ENCODE results near the gene MTERF1.
"Not testable (repeated sequence)": the region's sequence is repeated elsewhere in the genome, so short reads cannot be mapped to it uniquely, and the experiment has no call there.

Gene MTERF1

GRCh38 chr7:91892099-91892705, 11.7 kb upstream of the MTERF1 start:
- Histone ChIP-seq H3K4me1 (ENCODE audit: control insufficient read depth in 1 of 2, insufficient read depth in 2 of 2, low read length in 2 of 2) (no peaks in the 10 kb centered on the region), H2AK5ac (ENCODE audit: low read length) (no peak overlapping the region), H3K27ac (ENCODE audit: low read depth, low read length) (no peak overlapping the region), H2BK120ac (ENCODE audit: insufficient read depth, low read length, poor library complexity) (no peak overlapping the region), H3K27me3 (ENCODE audit: insufficient read depth, low read length) (no peaks in the 10 kb centered on the region), H3K9me3 (ENCODE audit: insufficient read depth, low read depth, low read length) (peaks cover 11% of the 10 kb centered on the region), H3K9ac (ENCODE audit: low read length) (no peak overlapping the region), H3K4me3 (ENCODE audit: low read depth, low read length) (no peak overlapping the region), H3K23ac (ENCODE audit: low read length) (no peak overlapping the region), H3K36me3 (ENCODE audit: control insufficient read depth in 1 of 2, insufficient read depth in 2 of 2, low read length in 2 of 2) (no peaks in the 10 kb centered on the region), H3K18ac (ENCODE audit: low read length) (no peak overlapping the region), H3K79me2 (ENCODE audit: control insufficient read depth, insufficient read depth, low read length, poor library complexity) (no peaks in the 10 kb centered on the region), H3K4me2 (ENCODE audit: low read length) (no peak overlapping the region), H4K8ac (ENCODE audit: low read depth, low read length) (no peak overlapping the region), H3K4ac (ENCODE audit: low read depth, low read length) (no peak overlapping the region), H3K79me1 (ENCODE audit: low read length) (no peaks in the 10 kb centered on the region), H4K12ac (ENCODE audit: low read depth, low read length) (no peak overlapping the region), H4K91ac (ENCODE audit: low read depth, low read length) (no peak overlapping the region), H2BK12ac (ENCODE audit: low read length) (no peak overlapping the region), H3K14ac (ENCODE audit: low read length) (no peak overlapping the region), H2AFZ (ENCODE audit: insufficient read depth, low read length, poor library complexity) (no peak overlapping the region), H2BK5ac (ENCODE audit: low read depth, low read length, poor library complexity) (no peak overlapping the region)
- DNase-seq, result no peak
- no CpG with 5 or more reads among the region's 3 CpGs for WGBS (ENCODE audit: extremely low coverage, insufficient coverage, insufficient read length)

DNA sequence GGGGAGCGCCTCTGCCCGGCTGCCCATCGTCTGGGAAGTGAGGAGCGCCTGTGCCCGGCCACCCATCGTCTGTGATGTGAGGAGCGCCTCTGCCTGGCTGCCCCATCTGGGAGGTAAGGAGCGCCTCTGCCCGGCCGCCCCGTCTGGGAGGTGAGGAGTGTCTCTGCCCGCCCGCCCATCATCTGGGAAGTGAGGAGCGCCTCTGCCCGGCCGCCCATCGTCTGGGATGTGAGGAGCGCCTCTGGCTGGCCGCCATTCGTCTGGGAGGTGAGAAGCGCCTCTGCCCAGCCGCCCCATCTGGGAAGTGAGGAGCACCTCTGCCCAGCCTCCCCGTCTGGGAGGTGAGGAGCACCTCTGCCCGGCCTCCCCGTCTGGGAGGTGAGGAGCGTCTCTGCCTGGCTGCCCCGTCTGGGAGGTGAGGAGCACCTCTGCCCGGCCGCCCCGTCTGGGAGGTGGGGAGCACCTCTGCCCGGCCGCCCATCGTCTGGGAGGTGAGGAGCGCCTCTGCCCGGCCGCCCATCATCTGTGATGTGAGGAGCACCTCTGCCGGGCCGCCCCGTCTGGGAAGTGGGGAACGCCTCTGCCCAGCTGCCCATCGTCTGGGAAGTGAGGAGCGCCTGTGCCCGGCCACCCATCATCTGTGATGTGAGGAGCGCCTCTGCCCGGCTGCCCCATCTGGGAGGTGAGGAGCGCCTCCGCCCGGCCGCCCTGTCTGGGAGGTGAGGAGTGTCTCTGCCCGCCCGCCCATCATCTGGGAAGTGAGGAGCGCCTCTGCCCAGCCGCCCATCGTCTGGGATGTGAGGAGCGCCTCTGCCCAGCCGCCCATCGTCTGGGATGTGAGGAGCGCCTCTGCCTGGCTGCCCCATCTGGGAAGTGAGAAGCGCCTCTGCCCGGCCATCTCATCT, 8.0 kb upstream of the MTERF1 start:
- not testable (repeated sequence) for H2BK5ac ChIP-seq (ENCODE audit: low read depth, low read length, poor library complexity); H2AK5ac ChIP-seq (ENCODE audit: low read length); H3K9ac ChIP-seq (ENCODE audit: low read length); H2BK120ac ChIP-seq (ENCODE audit: insufficient read depth, low read length, poor library complexity); H4K8ac ChIP-seq (ENCODE audit: low read depth, low read length); H3K14ac ChIP-seq (ENCODE audit: low read length); H3K4me1 ChIP-seq (ENCODE audit: control insufficient read depth in 1 of 2, insufficient read depth in 2 of 2, low read length in 2 of 2); H3K27me3 ChIP-seq (ENCODE audit: insufficient read depth, low read length); H3K4me2 ChIP-seq (ENCODE audit: low read length); H3K23ac ChIP-seq (ENCODE audit: low read length); H4K91ac ChIP-seq (ENCODE audit: low read depth, low read length); H2BK12ac ChIP-seq (ENCODE audit: low read length); H3K79me2 ChIP-seq (ENCODE audit: control insufficient read depth, insufficient read depth, low read length, poor library complexity); H3K79me1 ChIP-seq (ENCODE audit: low read length); H3K4ac ChIP-seq (ENCODE audit: low read depth, low read length); DNase-seq; H2AFZ ChIP-seq (ENCODE audit: insufficient read depth, low read length, poor library complexity); H3K27ac ChIP-seq (ENCODE audit: low read depth, low read length); H3K4me3 ChIP-seq (ENCODE audit: low read depth, low read length); H3K36me3 ChIP-seq (ENCODE audit: control insufficient read depth in 1 of 2, insufficient read depth in 2 of 2, low read length in 2 of 2); H3K18ac ChIP-seq (ENCODE audit: low read length); H4K12ac ChIP-seq (ENCODE audit: low read depth, low read length)
- H3K9me3 ChIP-seq (ENCODE audit: insufficient read depth, low read depth, low read length), result peaks cover 18% of the 10 kb centered on the region
- no CpG with 5 or more reads among the region's 60 CpGs for WGBS (ENCODE audit: extremely low coverage, insufficient coverage, insufficient read length)

DNA sequence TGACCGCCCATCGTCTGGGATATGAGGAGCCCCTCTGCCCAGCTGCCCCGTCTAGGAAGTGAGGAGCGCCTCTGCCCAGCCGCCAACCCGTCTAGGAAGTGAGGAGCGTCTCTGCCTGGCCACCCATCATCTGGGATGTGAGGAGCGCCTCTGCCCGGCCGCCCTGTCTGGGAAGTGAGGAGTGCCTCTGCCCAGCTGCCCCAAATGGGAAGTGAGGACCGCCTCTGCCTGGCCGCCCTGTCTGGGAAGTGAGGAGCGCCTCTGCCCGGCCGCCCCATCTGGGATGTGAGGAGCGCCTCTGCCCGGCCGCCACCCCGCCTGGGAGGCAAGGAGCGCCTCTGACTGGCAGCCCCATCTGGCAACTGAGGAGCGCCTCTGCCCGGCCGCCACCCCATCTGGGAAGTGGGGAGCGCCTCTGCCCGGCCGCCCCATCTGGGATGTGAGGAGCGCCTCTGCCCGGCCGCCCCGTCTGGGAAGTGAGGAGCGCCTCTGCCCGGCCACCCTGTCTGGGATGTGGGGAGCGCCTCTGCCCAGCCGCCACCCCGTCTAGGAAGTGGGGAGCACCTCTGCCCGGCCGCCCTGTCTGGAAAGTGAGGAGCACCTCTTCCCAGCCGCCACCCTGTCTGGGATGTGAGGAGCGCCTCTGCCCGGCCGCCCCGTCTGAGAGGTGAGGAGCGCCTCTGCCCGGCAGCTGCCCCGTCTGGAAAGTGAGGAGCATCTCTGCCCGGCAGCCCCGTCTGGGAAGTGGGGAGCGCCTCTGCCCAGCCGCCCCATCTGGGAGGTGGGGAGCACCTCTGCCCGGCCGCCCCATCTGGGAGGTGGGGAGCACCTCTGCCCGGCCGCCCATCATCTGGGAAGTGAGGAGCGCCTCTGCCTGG, 7.1 kb upstream of the MTERF1 start:
- not testable (repeated sequence) for H3K4me2 ChIP-seq (ENCODE audit: low read length)

DNA sequence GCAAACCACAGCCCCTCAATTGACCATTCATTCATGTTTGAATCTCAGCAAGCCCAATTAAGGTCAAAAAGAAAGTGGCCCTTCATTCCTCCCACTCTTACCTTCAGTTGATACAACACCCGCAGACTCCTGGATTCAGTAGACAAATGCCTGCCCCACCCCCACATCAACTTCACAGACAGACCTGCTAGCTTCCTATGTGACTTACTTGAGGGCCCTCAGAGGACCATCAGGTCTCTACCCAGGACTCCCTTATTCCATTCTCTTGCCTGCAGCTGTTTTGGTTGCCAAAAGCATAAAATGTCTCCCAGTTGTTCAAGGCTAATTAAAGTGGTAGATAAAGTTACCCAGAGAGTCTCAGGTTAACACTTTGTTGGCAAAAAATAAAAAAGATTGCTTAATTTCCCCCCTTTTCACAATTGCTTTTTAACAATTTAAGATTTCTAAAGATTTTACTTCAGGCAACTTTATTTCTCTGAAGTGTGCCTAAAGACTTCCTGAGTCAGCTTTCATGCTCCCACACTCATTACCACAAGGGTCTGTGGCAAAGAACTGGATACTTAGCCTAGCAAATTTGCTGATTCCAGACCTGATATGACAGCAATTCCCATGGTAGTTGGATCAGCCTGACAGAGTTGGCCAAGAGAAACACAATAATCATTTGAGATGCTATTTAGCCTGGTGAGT, 3.3 kb upstream of the MTERF1 start:
- no peak overlapping the region for H3K27ac ChIP-seq (ENCODE audit: low read depth, low read length)

More for the DNA sequence above, 7.1 kb upstream of the MTERF1 start:
- not testable (repeated sequence) for H3K9ac ChIP-seq (ENCODE audit: low read length); H3K4me1 ChIP-seq (ENCODE audit: control insufficient read depth in 1 of 2, insufficient read depth in 2 of 2, low read length in 2 of 2); DNase-seq; H2BK120ac ChIP-seq (ENCODE audit: insufficient read depth, low read length, poor library complexity); H2AK5ac ChIP-seq (ENCODE audit: low read length); H3K27ac ChIP-seq (ENCODE audit: low read depth, low read length); H4K8ac ChIP-seq (ENCODE audit: low read depth, low read length); H3K79me1 ChIP-seq (ENCODE audit: low read length); H2BK12ac ChIP-seq (ENCODE audit: low read length); H3K4ac ChIP-seq (ENCODE audit: low read depth, low read length); H4K91ac ChIP-seq (ENCODE audit: low read depth, low read length); H3K79me2 ChIP-seq (ENCODE audit: control insufficient read depth, insufficient read depth, low read length, poor library complexity); H3K27me3 ChIP-seq (ENCODE audit: insufficient read depth, low read length); H3K23ac ChIP-seq (ENCODE audit: low read length); H3K4me3 ChIP-seq (ENCODE audit: low read depth, low read length); H2AFZ ChIP-seq (ENCODE audit: insufficient read depth, low read length, poor library complexity); H2BK5ac ChIP-seq (ENCODE audit: low read depth, low read length, poor library complexity); H4K12ac ChIP-seq (ENCODE audit: low read depth, low read length); H3K18ac ChIP-seq (ENCODE audit: low read length); H3K36me3 ChIP-seq (ENCODE audit: control insufficient read depth in 1 of 2, insufficient read depth in 2 of 2, low read length in 2 of 2); H3K14ac ChIP-seq (ENCODE audit: low read length)
- peaks cover 18% of the 10 kb centered on the region for H3K9me3 ChIP-seq (ENCODE audit: insufficient read depth, low read depth, low read length)
- no CpG with 5 or more reads among the region's 54 CpGs for WGBS (ENCODE audit: extremely low coverage, insufficient coverage, insufficient read length)

More for the DNA sequence above, 3.3 kb upstream of the MTERF1 start:
- Histone ChIP-seq H2AK5ac (ENCODE audit: low read length) (no peak overlapping the region), H3K14ac (ENCODE audit: low read length) (no peak overlapping the region), H3K9ac (ENCODE audit: low read length) (no peak overlapping the region), H4K12ac (ENCODE audit: low read depth, low read length) (no peak overlapping the region), H3K79me1 (ENCODE audit: low read length) (no peaks in the 10 kb centered on the region), H3K4me1 (ENCODE audit: control insufficient read depth in 1 of 2, insufficient read depth in 2 of 2, low read length in 2 of 2) (no peaks in the 10 kb centered on the region), H2BK120ac (ENCODE audit: insufficient read depth, low read length, poor library complexity) (no peak overlapping the region), H3K4ac (ENCODE audit: low read depth, low read length) (no peak overlapping the region), H3K4me2 (ENCODE audit: low read length) (no peak overlapping the region), H3K4me3 (ENCODE audit: low read depth, low read length) (no peak overlapping the region), H3K9me3 (ENCODE audit: insufficient read depth, low read depth, low read length) (peaks cover 17% of the 10 kb centered on the region), H4K91ac (ENCODE audit: low read depth, low read length) (no peak overlapping the region), H3K18ac (ENCODE audit: low read length) (no peak overlapping the region), H2AFZ (ENCODE audit: insufficient read depth, low read length, poor library complexity) (no peak overlapping the region), H3K23ac (ENCODE audit: low read length) (no peak overlapping the region), H4K8ac (ENCODE audit: low read depth, low read length) (no peak overlapping the region), H3K36me3 (ENCODE audit: control insufficient read depth in 1 of 2, insufficient read depth in 2 of 2, low read length in 2 of 2) (no peaks in the 10 kb centered on the region), H3K79me2 (ENCODE audit: control insufficient read depth, insufficient read depth, low read length, poor library complexity) (no peaks in the 10 kb centered on the region), H2BK12ac (ENCODE audit: low read length) (no peak overlapping the region), H2BK5ac (ENCODE audit: low read depth, low read length, poor library complexity) (no peak overlapping the region), H3K27me3 (ENCODE audit: insufficient read depth, low read length) (no peaks in the 10 kb centered on the region)
- no CpG with 5 or more reads among the region's 1 CpG for WGBS (ENCODE audit: extremely low coverage, insufficient coverage, insufficient read length)
- no peak for DNase-seq
